Activated T-helper 17 cell treated with anti-CD3 and anti-CD28 coated beads, Interleukin-2, amount 50 U/mL, for 72 hours (primary cell): ENCODE results near the gene ATRN. TPM values are rescaled to one million over a fixed set of nuclear protein-coding genes. Genes with fewer than 3 reads are reported as not detected.
A peak's percentile ranks its signal among the peaks of the same experiment; 100 is the strongest.

Source experiments
- ATAC-seq: fragments of 150-1000 bp; cut with Tn5 transposase; replicated peaks from 2 replicates; pipeline ENCODE4 v1.10.0; 2021; ENCODE audit warnings: mild to moderate bottlenecking, moderate library complexity
- H3K27ac Mint-ChIP-seq: one replicate; pipeline ENCODE4 v1.8.0; 2022; ENCODE audit warnings: mixed read lengths
- H3K27me3 Mint-ChIP-seq: one replicate; pipeline ENCODE4 v1.8.0; 2022; ENCODE audit warnings: mixed read lengths
- H3K36me3 Mint-ChIP-seq: one replicate; pipeline ENCODE4 v1.8.0; 2022; ENCODE audit warnings: low read depth, mild to moderate bottlenecking, mixed read lengths
- H3K4me1 Mint-ChIP-seq: one replicate; pipeline ENCODE4 v1.8.0; 2022; ENCODE audit warnings: mixed read lengths
- H3K4me3 Mint-ChIP-seq: one replicate; pipeline ENCODE4 v1.8.0; 2022; ENCODE audit warnings: mild to moderate bottlenecking, mixed read lengths
- H3K9me3 Mint-ChIP-seq: one replicate; pipeline ENCODE4 v1.8.0; 2022; ENCODE audit warnings: mixed read lengths
- total RNA-seq, 2 donors: library from RNA; stranded (reverse); gene quantifications; one replicate each; pipeline ENCODE4 v1.2.3, GENCODE V29; 2022

ATRN gene
- total RNA-seq, 2 donors from 2014 or later, result 8.5 to 10.8 TPM

DNA sequence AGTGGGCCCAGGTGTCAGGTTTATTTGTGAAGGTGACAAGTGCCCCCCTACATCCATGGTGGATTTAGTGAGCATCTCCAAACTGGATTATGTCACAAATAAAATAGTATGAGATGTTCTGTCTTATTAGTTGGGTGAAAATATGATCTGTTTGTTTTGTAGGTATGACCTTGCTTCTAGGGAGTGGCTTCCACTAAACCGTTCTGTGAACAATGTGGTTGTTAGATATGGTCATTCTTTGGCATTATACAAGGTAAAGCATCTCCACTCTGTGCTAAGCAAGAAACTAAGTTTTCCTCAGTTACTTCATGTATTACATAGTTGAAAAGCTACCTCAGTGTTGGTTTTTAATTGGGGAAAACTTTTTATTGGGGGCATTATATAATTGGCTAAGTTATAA, 88.4 kb downstream of the ATRN start:
- no peaks in the 10 kb centered on the region for H3K4me1 Mint-ChIP-seq
- H3K9me3 Mint-ChIP-seq, result no peaks in the 10 kb centered on the region
- H3K36me3 Mint-ChIP-seq, result peaks cover 48% of the 10 kb centered on the region
- ATAC-seq, result no peak
- no peak overlapping the region for H3K27ac Mint-ChIP-seq
- H3K4me3 Mint-ChIP-seq, result no peak overlapping the region
- H3K27me3 Mint-ChIP-seq, result no peaks in the 10 kb centered on the region

DNA sequence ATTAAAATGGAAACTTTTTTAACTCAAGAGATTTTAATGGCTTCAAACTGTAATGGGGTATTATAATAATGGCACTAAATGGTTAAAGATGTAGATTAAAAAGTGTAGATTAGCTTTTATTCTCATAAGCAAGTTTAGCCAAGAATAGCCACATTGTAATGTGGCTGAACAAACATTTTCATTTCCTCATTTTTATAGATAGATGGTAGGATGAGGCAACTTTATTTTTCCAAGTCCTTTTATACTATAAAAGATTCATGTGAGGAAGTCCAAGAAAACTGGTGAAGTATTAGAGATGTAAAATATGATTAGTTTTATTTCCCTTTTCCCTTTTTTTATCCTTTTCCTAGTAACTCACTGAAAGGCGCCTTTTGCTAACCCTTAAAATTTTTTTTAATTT, 88.8 kb downstream of the ATRN start:
- H3K4me1 Mint-ChIP-seq, result no peaks in the 10 kb centered on the region
- no peaks in the 10 kb centered on the region for H3K27me3 Mint-ChIP-seq
- H3K27ac Mint-ChIP-seq, result no peak overlapping the region
- H3K36me3 Mint-ChIP-seq, result peaks cover 50% of the 10 kb centered on the region
- no peak for ATAC-seq
- H3K4me3 Mint-ChIP-seq, result no peak overlapping the region
- no peaks in the 10 kb centered on the region for H3K9me3 Mint-ChIP-seq

- no peak for ATAC-seq
- no peak overlapping the region for H3K27ac Mint-ChIP-seq
Measured at GRCh38 chr20:3560162-3560561, 89.3 kb downstream of the ATRN start.

DNA sequence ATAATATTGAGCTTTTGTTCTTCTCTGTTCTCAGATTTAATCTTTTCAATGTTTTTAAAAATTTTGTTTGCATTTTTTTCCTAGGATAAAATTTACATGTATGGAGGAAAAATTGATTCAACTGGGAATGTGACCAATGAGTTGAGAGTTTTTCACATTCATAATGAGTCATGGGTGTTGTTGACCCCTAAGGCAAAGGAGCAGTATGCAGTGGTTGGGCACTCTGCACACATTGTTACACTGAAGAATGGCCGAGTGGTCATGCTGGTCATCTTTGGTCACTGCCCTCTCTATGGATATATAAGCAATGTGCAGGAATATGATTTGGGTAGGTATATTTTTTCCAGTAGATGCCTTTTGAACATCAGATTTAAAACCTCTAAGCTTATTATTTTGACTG, 89.8 kb downstream of the ATRN start:
- H3K4me1 Mint-ChIP-seq, result no peaks in the 10 kb centered on the region
- ATAC-seq, result no peak
- H3K9me3 Mint-ChIP-seq, result no peaks in the 10 kb centered on the region
- H3K36me3 Mint-ChIP-seq, result peaks cover 51% of the 10 kb centered on the region
- no peak overlapping the region for H3K27ac Mint-ChIP-seq
- no peak overlapping the region for H3K4me3 Mint-ChIP-seq
- H3K27me3 Mint-ChIP-seq, result no peaks in the 10 kb centered on the region

More at GRCh38 chr20:3560162-3560561, 89.3 kb downstream of the ATRN start:
- H3K9me3 Mint-ChIP-seq, result no peaks in the 10 kb centered on the region
- H3K27me3 Mint-ChIP-seq, result no peaks in the 10 kb centered on the region
- H3K36me3 Mint-ChIP-seq, result peaks cover 51% of the 10 kb centered on the region
- no peaks in the 10 kb centered on the region for H3K4me1 Mint-ChIP-seq
- no peak overlapping the region for H3K4me3 Mint-ChIP-seq

GRCh38 chr20:3563133-3563532, 92.3 kb downstream of the ATRN start:
- Mint-ChIP-seq H3K27me3 (no peaks in the 10 kb centered on the region), H3K9me3 (no peaks in the 10 kb centered on the region), H3K27ac (no peak overlapping the region), H3K4me3 (no peak overlapping the region), H3K36me3 (peaks cover 60% of the 10 kb centered on the region), H3K4me1 (no peaks in the 10 kb centered on the region)
- no peak for ATAC-seq

GRCh38 chr20:3563548-3564177, 92.8 kb downstream of the ATRN start:
- no peak overlapping the region for H3K27ac Mint-ChIP-seq
- no peak overlapping the region for H3K4me3 Mint-ChIP-seq
- H3K27me3 Mint-ChIP-seq, result no peaks in the 10 kb centered on the region
- H3K36me3 Mint-ChIP-seq, result peaks cover 63% of the 10 kb centered on the region
- H3K4me1 Mint-ChIP-seq, result no peaks in the 10 kb centered on the region
- ATAC-seq, result no peak
- H3K9me3 Mint-ChIP-seq, result no peaks in the 10 kb centered on the region

DNA sequence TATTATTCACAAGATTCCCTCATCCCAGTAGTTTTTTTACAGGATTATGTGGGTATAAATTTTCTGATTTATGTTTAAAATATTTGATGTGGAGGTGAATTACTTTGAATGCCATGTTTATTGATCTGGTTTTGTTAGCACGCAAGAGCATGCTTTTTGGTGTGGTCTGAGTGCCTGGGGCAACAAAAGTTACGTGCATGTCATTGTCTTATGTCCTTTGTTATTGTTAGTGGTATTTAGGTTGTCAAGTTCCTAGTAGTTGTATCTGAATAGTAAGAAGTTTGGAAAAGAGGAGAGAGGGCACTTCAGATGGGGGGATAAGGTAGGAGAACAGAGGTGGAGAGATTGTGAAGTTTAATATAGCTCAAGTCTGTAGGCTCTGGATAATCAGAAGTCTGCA, 95.0 kb downstream of the ATRN start:
- no peak for ATAC-seq
- Mint-ChIP-seq H3K4me1 (no peaks in the 10 kb centered on the region), H3K9me3 (no peaks in the 10 kb centered on the region), H3K27ac (no peak overlapping the region), H3K27me3 (no peaks in the 10 kb centered on the region), H3K4me3 (no peak overlapping the region), H3K36me3 (peaks cover 64% of the 10 kb centered on the region)

GRCh38 chr20:3572151-3572550, 101.3 kb downstream of the ATRN start:
- no peak for ATAC-seq
- Mint-ChIP-seq H3K36me3 (peaks cover 76% of the 10 kb centered on the region), H3K27ac (no peak overlapping the region), H3K9me3 (no peaks in the 10 kb centered on the region), H3K4me3 (no peak overlapping the region), H3K27me3 (no peaks in the 10 kb centered on the region), H3K4me1 (no peaks in the 10 kb centered on the region)

DNA sequence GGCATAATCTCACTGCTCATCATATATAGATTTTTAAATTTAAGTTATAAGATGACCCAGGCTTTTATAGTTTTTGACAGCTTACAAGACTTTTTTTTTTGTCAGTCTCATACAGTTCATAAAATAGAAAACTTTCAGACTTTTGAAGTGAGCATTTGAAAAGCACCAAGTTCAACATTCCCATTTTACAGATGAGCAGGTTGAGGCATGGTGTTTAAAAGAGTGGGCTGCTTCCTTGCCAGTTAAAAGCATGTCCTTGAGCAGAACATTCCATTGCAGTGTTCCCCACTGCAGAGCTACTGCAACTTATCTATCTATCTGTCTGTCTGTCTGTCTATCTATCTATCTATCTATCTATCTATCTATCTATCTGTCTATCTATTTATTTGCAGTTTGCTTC, 105.5 kb downstream of the ATRN start:
- H3K4me1 Mint-ChIP-seq, result no peaks in the 10 kb centered on the region
- H3K27ac Mint-ChIP-seq, result no peak overlapping the region
- no peaks in the 10 kb centered on the region for H3K9me3 Mint-ChIP-seq
- no peak for ATAC-seq
- H3K36me3 Mint-ChIP-seq, result peaks cover 84% of the 10 kb centered on the region
- H3K4me3 Mint-ChIP-seq, result no peak overlapping the region
- no peaks in the 10 kb centered on the region for H3K27me3 Mint-ChIP-seq

DNA sequence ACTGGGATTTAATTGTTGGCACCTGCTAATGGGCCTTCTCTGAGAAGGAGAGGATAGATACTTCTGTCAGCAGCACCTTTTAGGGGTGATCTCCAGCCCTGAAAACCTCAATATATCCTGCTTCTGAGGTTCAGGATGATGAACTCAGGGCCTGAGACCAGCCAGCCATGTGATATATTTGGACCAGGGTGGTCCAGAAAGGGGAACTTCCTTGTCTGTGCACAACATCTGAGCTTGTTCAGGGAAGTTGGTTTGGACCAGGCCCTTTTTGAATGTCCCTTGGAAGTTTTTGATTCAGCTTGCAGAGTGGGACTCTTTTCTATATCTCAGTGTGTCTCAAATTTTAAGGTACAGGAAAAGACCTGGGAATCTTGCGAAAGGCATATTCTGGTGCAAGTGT, 106.5 kb downstream of the ATRN start:
- H3K4me1 Mint-ChIP-seq, result no peaks in the 10 kb centered on the region
- no peaks in the 10 kb centered on the region for H3K9me3 Mint-ChIP-seq
- H3K36me3 Mint-ChIP-seq, result peaks cover 88% of the 10 kb centered on the region
- no peaks in the 10 kb centered on the region for H3K27me3 Mint-ChIP-seq
- no peak overlapping the region for H3K27ac Mint-ChIP-seq
- no peak overlapping the region for H3K4me3 Mint-ChIP-seq
- ATAC-seq, result no peak

- Mint-ChIP-seq H3K27ac (peak overlapping the region; percentile 1), H3K9me3 (no peaks in the 10 kb centered on the region), H3K4me1 (no peaks in the 10 kb centered on the region), H3K36me3 (peaks cover 90% of the 10 kb centered on the region), H3K27me3 (no peaks in the 10 kb centered on the region), H3K4me3 (no peak overlapping the region)
- ATAC-seq, result no peak
Measured at GRCh38 chr20:3580412-3580811, 109.6 kb downstream of the ATRN start.

DNA sequence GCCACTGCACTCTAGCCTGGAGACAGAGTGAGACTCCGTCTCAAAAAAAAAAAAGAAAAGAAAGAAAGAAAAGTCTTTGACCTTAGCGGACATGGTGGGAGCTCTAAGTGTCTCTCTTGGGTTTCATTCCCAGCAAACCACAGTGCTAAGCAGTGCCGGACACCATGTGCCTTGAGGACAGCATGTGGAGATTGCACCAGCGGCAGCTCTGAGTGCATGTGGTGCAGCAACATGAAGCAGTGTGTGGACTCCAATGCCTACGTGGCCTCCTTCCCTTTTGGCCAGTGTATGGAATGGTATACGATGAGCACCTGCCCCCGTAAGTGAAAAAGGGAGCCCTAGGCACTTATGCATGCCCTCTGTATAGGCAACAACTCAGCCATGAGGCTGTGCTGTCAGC, 112.9 kb downstream of the ATRN start:
- no peaks in the 10 kb centered on the region for H3K27me3 Mint-ChIP-seq
- ATAC-seq, result no peak
- no peaks in the 10 kb centered on the region for H3K4me1 Mint-ChIP-seq
- H3K36me3 Mint-ChIP-seq, result peaks cover 90% of the 10 kb centered on the region
- H3K4me3 Mint-ChIP-seq, result no peak overlapping the region
- H3K9me3 Mint-ChIP-seq, result no peaks in the 10 kb centered on the region
- H3K27ac Mint-ChIP-seq, result no peak overlapping the region

DNA sequence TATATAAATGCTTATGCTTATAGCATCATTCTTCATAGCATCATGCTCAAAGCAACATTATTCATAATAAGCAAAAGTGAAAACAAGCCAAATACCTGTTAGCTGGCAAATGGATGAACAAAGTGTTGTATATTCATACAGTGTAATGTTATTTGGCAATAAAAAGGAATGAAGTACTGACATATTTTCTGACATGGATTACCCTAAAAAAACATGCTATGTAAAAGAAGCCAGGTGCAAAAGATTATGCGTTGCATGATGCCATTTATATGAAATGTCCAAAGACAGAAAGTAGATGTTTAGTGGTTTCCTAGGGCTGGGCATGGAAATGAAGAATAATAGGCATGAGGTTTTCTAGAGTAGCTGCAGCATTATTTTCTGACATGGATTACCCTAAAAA, 115.3 kb downstream of the ATRN start:
- Mint-ChIP-seq H3K4me1 (no peaks in the 10 kb centered on the region), H3K4me3 (no peak overlapping the region), H3K9me3 (no peaks in the 10 kb centered on the region), H3K27me3 (no peaks in the 10 kb centered on the region), H3K36me3 (peaks cover 79% of the 10 kb centered on the region), H3K27ac (no peak overlapping the region)
- ATAC-seq, result no peak

DNA sequence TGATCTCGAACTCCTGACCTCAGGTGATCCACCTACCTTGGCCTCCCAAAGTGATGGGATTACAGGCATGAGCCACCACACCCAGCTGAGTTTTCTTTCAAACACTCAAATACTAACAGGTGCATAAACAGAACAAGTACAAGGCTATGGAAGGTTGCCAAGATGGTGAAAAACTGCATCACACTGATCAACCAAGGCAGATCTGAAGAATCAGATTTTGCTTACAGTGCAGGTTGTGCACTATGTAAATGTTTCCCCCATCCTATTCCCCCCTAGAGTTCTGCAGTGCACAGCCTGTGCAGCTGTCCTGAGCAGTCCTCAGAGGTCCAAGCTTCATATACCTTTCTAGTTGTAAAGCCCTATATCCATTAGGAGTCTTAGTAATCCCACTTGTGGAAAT, 119.3 kb downstream of the ATRN start:
- no peaks in the 10 kb centered on the region for H3K4me1 Mint-ChIP-seq
- H3K9me3 Mint-ChIP-seq, result no peaks in the 10 kb centered on the region
- peaks cover 80% of the 10 kb centered on the region for H3K36me3 Mint-ChIP-seq
- H3K4me3 Mint-ChIP-seq, result no peak overlapping the region
- ATAC-seq, result no peak
- H3K27me3 Mint-ChIP-seq, result no peaks in the 10 kb centered on the region
- no peak overlapping the region for H3K27ac Mint-ChIP-seq

DNA sequence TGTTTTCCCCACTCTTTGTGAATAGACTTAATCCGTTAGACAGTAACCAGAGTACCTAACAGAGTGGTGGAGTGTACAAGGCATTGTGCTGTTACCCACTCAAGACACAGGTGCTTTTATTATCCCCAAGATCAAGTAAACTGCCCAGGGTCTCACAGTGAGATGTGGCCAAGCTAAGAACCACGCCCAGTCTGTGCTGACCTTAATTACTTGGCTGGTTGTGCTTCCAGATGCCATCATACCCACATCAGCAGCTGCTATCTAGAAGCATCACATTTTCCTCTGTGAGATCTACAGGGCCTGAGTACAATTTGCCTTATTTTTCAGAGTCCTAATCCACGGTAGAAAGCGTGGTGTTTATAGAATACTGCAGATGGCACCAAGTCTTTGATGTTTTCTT, 122.1 kb downstream of the ATRN start:
- Mint-ChIP-seq H3K9me3 (no peaks in the 10 kb centered on the region), H3K4me3 (no peak overlapping the region), H3K27me3 (no peaks in the 10 kb centered on the region), H3K36me3 (peaks cover 80% of the 10 kb centered on the region), H3K4me1 (no peaks in the 10 kb centered on the region), H3K27ac (no peak overlapping the region)
- ATAC-seq, result no peak

DNA sequence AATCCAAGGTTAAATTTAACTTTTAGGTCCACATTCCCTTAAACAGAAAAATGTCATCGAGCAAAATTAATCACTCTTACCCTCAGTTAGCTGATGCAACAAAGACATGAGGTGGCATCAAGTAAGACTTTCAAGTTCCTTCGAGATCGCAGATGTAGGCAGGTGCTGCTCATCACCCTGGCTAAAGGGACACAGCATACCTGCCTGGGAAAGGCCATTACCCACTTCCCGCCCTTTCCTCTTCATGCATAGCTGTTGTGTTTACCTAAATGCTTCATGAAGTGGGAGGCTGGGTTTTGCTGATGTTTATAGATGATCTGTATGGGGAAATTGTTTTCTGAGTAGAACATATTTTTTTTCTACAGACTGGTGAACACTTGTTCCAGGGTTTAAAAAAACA, 124.7 kb downstream of the ATRN start:
- Mint-ChIP-seq H3K36me3 (peaks cover 90% of the 10 kb centered on the region), H3K27me3 (no peaks in the 10 kb centered on the region), H3K4me3 (no peak overlapping the region), H3K27ac (no peak overlapping the region), H3K4me1 (no peaks in the 10 kb centered on the region), H3K9me3 (no peaks in the 10 kb centered on the region)
- ATAC-seq, result no peak
